Small intestine (tissue), 7 donors: Measurements from ENCODE around the gene MEPCE. TPM values are rescaled to one million over a fixed set of nuclear protein-coding genes. Genes with fewer than 3 reads are reported as not detected.
A peak's percentile ranks its signal among the peaks of the same experiment; 100 is the strongest.
"Not testable (repeated sequence)": the region's sequence is repeated elsewhere in the genome, so short reads cannot be mapped to it uniquely, and the experiment has no call there.

Experiments used
- DNase-seq, 2 donors: peaks; one replicate each; pipeline versions ENCODE4 v3.0.0 to v3.0.0-alpha.2; 2013
- FAIRE-seq: peaks from 2 replicates; lab custom pipeline; 2012; peaks lifted over from hg19 to GRCh38; lab: Jason Lieb, UNC
- H3K27ac ChIP-seq, 3 donors: one replicate each; pipeline ENCODE4 v1.5.1; 2013; ENCODE audit warnings: low read length in 2 of 3, mild to moderate bottlenecking in 2 of 3, control low read depth in 1 of 3, inconsistent platforms in 1 of 3, low read depth in 1 of 3, moderate library complexity in 1 of 3
- H3K27me3 ChIP-seq, 3 donors: one replicate each; pipeline ENCODE4 v1.6.1; 2013; ENCODE audit warnings: low read length in 3 of 3, inconsistent platforms in 1 of 3; ENCODE audit not compliant: control insufficient read depth in 3 of 3, insufficient read depth in 3 of 3
- H3K36me3 ChIP-seq, 3 donors: one replicate each; pipeline ENCODE4 v1.6.1; 2013; ENCODE audit warnings: low read length in 3 of 3, inconsistent platforms in 1 of 3, low read depth in 1 of 3, mild to moderate bottlenecking in 1 of 3, moderate library complexity in 1 of 3; ENCODE audit not compliant: control insufficient read depth in 3 of 3, insufficient read depth in 2 of 3
- H3K4me1 ChIP-seq, 3 donors: one replicate each; pipeline ENCODE4 v1.6.1; 2013; ENCODE audit warnings: low read length in 2 of 3, inconsistent platforms in 1 of 3, low read depth in 1 of 3, mild to moderate bottlenecking in 1 of 3, moderate library complexity in 1 of 3; ENCODE audit not compliant: control insufficient read depth in 3 of 3, insufficient read depth in 2 of 3
- H3K4me3 ChIP-seq, 3 donors: one replicate each; pipeline ENCODE4 v1.5.1; 2013; ENCODE audit warnings: low read length in 3 of 3, control low read depth in 1 of 3, inconsistent platforms in 1 of 3, low read depth in 1 of 3, mild to moderate bottlenecking in 1 of 3, moderate library complexity in 1 of 3
- H3K9me3 ChIP-seq, 2 donors: one replicate each; pipeline ENCODE4 v1.6.1; 2013; ENCODE audit warnings: low read depth in 1 of 2, low read length in 1 of 2; ENCODE audit not compliant: control insufficient read depth in 2 of 2, insufficient read depth in 1 of 2
- WGBS, 3 donors: extraction: QIAGEN DNeasy Blood & Tissue Kit; methylation state at CpG; one replicate each; pipeline ENCODE4 v1.1.7; 2013; 5-methylcytosine and 5-hydroxymethylcytosine counted together
- polyA plus RNA-seq, 4 donors: library from polyadenylated mRNA; stranded (reverse) in 3 of 4; unstranded in 1 of 4; fragments of 200-250 nt in 3 of 4; fragments of 120-200 nt in 1 of 4; gene quantifications; one replicate each; pipeline versions ENCODE4 v1.2.1 to v1.2.3, GENCODE V29; 2013
- donor health status: healthy with polysubstance abuse.
- donor health status: control.
- donor health status: control.
- donor health status: Bipolar disorder and iron deficiency.
- donor health status: healthy.

Gene MEPCE
- polyA plus RNA-seq, 4 donors: 26.8 to 41.1 (median 30.7) TPM

DNA sequence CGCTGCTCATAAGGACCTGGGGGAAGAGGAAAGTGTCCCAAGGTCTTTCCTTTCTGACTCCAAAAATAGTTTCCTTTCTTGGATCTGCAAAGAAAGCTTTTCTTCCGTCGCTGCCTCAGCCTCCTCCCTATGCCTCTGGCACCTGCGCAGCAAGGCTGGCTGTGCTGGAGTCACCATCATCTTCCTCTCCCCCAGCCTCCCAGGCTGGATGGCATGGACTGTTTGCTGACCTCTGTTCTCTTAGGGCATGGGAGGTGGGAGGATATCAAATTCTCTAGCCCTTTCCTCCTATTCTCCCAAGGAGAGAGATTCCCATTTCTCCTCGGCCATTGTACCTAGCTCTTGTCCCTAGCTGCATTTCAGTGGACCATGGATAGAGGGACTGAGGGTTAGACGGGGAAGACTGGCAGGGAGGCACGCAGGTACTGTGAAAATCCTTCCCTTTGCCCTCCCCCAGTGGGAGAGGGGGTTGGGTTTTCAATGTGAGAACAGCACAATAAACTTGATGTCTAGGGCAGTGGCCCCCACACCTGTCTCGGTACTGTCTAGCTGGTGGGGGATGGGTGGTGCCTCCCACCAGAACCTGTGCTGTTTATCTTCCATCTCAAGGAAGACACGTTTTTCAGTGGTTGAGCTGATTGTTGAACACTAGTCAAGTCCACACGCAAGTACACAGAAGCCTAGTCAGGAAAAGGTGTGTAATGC is 4.1 kb downstream of the MEPCE start:
- peaks cover 2 to 36% (median 5%) of the 10 kb centered on the region in 3 donors for H3K4me1 ChIP-seq
- H3K27ac ChIP-seq: peak overlapping the region in 1 of 3 donors; percentile 27
- no peak for FAIRE-seq
- H3K27me3 ChIP-seq: no peaks in the 10 kb centered on the region
- H3K4me3 ChIP-seq: no peak overlapping the region
- peaks cover 0 to 49% (median 0%) of the 10 kb centered on the region in 3 donors for H3K36me3 ChIP-seq
- 74 to 82% (median 75%) methylated on average over 10 of the region's 10 CpGs for WGBS, 3 donors
- H3K9me3 ChIP-seq: no peaks in the 10 kb centered on the region
- DNase-seq: no peak

DNA sequence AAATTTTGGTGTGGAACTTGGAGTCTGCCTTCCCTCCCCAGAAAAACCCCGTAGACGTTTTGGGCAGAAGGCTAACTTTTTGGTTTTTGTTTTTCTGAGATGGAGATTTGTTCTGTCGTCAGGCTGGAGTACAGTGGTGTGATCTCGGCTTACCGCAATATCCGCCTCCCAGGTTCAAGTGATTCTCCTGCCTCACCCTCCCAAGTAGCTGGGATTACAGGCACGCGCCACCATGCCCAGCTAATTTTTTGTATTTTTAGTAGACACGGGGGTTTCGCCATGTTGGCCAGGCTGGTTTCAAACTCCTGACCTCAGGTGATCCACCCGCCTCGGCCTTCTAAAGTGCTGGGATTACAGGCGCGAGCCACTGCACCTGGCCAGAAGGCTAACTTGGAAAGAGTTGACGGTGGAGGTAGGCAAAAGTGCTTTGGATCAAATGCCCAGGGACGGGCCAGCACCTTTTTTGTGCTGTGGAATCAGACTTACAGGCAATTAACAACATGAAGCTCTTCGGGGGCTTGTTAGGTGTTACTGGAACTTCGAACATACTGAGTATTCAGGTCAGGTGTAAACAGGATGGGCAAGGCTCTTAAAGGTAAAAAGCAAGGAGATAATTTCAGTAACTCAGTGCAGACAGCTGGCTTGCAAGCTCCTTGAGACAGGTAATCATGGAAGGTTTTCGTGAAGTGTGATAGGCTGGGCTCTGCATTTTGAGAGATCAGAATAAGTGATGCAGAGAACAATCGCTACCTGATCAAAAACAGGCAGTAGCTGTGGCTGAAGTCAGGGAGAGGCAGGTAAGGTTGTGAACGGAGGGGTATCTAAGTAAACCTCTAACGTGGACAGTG is 4.9 kb downstream of the MEPCE start:
- peaks cover 0 to 49% (median 0%) of the 10 kb centered on the region in 3 donors for H3K36me3 ChIP-seq
- DNase-seq (peak in 1 of 2 donors; percentile 23), FAIRE-seq (no peak)
- H3K4me1 ChIP-seq: peaks cover 2 to 36% (median 5%) of the 10 kb centered on the region in 3 donors
- peak overlapping the region; percentile 95 to 97 (median 97) for H3K27ac ChIP-seq
- H3K4me3 ChIP-seq: peak overlapping the region in 2 of 3 donors; percentile 90
- no peaks in the 10 kb centered on the region for H3K27me3 ChIP-seq
- H3K9me3 ChIP-seq: no peaks in the 10 kb centered on the region
- WGBS, 3 donors: 67 to 77% (median 69%) methylated on average over 22 of the region's 22 CpGs

GRCh38 chr7:100435401-100436304 is 6.0 kb downstream of the MEPCE start:
- DNase-seq (peak; percentile 59 to 79), FAIRE-seq (no peak)
- Histone ChIP-seq H3K4me3 (peak overlapping the region; percentile 83 to 90 (median 90)), H3K27ac (peak overlapping the region; percentile 95 to 97 (median 97)), H3K36me3 (peaks cover 0 to 47% (median 0%) of the 10 kb centered on the region in 3 donors), H3K4me1 (peaks cover 2 to 33% (median 5%) of the 10 kb centered on the region in 3 donors), H3K27me3 (no peaks in the 10 kb centered on the region), H3K9me3 (no peaks in the 10 kb centered on the region)
- WGBS, 3 donors: 1 to 2% (median 1%) methylated on average over 46 to 81 of the region's 81 CpGs

- Histone ChIP-seq H3K27me3 (no peaks in the 10 kb centered on the region), H3K36me3 (peaks cover 0 to 35% (median 0%) of the 10 kb centered on the region in 3 donors), H3K4me3 (no peak overlapping the region), H3K27ac (no peak overlapping the region), H3K9me3 (no peaks in the 10 kb centered on the region), H3K4me1 (peaks cover 0 to 15% (median 5%) of the 10 kb centered on the region in 3 donors)
- DNase-seq (no peak), FAIRE-seq (no peak)
- WGBS, 3 donors: 90 to 93% (median 93%) methylated on average over 28 of the region's 28 CpGs
Measured at GRCh38 chr7:100437150-100438100, 7.8 kb downstream of the MEPCE start.

GRCh38 chr7:100438172-100438571 is 8.5 kb downstream of the MEPCE start:
- Histone ChIP-seq H3K27me3 (no peaks in the 10 kb centered on the region), H3K36me3 (peaks cover 0 to 28% (median 0%) of the 10 kb centered on the region in 3 donors), H3K4me3 (no peak overlapping the region), H3K27ac (no peak overlapping the region), H3K4me1 (peaks cover 0 to 10% (median 5%) of the 10 kb centered on the region in 3 donors), H3K9me3 (no peaks in the 10 kb centered on the region)
- 50 to 55% (median 54%) methylated on average over 2 of the region's 2 CpGs for WGBS, 3 donors
- FAIRE-seq: no peak
- DNase-seq: no peak

DNA sequence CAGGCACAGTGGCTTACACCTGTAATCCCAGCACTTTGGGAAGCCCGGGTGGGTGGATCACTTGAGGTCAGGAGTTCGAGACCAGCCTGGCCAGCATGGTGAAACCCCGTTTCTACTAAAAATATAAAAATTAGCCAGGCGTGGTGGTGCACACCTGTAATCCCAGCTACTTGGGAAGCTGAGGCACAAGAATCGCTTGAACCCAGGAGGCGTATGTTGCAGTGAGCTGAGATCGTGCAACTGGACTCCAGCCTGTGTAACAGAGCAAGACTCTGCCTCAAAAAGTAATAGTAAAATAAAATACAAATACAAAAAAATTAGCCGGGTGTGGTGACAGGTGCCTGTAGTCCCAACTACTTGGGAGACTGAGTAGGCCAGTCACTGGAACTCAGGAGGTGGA is 9.1 kb downstream of the MEPCE start:
- not testable (repeated sequence) for DNase-seq
- WGBS, 3 donors: 91 to 92% (median 92%) methylated on average over 8 of the region's 8 CpGs

DNA sequence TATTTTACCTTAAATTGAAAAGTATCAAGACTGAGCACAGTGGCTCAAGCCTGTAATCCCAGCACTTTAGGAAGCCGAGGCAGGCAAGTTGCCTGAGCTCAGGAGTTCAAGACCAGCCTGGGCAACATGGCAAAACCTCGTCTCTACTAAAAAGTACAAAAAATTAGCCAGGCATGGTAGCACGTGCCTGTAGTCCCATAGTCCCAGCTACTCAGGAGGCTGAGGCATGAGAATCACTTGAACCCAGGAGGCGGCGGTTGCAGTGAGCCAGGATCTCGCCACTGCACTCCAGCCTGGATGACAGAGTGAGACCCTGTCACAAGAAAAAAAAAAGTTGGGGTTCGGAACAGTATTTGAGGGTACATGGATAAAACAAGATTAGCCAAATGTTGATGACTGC is 9.6 kb downstream of the MEPCE start:
- H3K4me3 ChIP-seq, FAIRE-seq: not testable (repeated sequence)

More for the DNA sequence above, 9.1 kb downstream of the MEPCE start:
- FAIRE-seq, H3K27ac ChIP-seq, H3K27me3 ChIP-seq, H3K9me3 ChIP-seq, H3K4me3 ChIP-seq: not testable (repeated sequence)
- Histone ChIP-seq H3K4me1 (peaks cover 0 to 14% (median 5%) of the 10 kb centered on the region in 3 donors), H3K36me3 (peaks cover 0 to 22% (median 0%) of the 10 kb centered on the region in 3 donors)

More for the DNA sequence above, 9.6 kb downstream of the MEPCE start:
- H3K4me1 ChIP-seq: peaks cover 0 to 19% (median 5%) of the 10 kb centered on the region in 3 donors
- H3K27ac ChIP-seq: peak overlapping the region in 1 of 3 donors; percentile 46
- 85 to 91% (median 90%) methylated on average over 7 of the region's 7 CpGs for WGBS, 3 donors
- H3K27me3 ChIP-seq, DNase-seq, H3K9me3 ChIP-seq: not testable (repeated sequence)
- H3K36me3 ChIP-seq: peaks cover 0 to 17% (median 0%) of the 10 kb centered on the region in 3 donors
